Panc1 (cell line): ENCODE measurements around the gene MTARC2. TPM values are rescaled to one million over a fixed set of nuclear protein-coding genes. Genes with fewer than 3 reads are reported as not detected.

Experiments used
- ATAC-seq: fragments of 200-7000 bp; cut with Tn5 transposase; 2 replicates; pipeline ENCODE4 v1.9.1; 2020; ENCODE audit warnings: mild to moderate bottlenecking, moderate library complexity
- BruUV-seq: library from RNA; stranded (reverse); fragments of 400-500 nt; replicated peaks from 2 replicates; lab custom pipeline; 2021; lab: Mats Ljungman, UMichigan
- CTCF ChIA-PET: fragments of 300-600 bp; sonication (Branson Sonifier 250); formaldehyde crosslinking; loops from one replicate; lab custom pipeline; 2022; ENCODE audit warnings: antibody characterized with exemption; lab: Charles Lee
- POLR2A ChIA-PET: fragments of 300-600 bp; sonication (Branson Sonifier 250); formaldehyde crosslinking; loops from one replicate; lab custom pipeline; 2022; ENCODE audit warnings: antibody characterized with exemption; lab: Charles Lee
- DNase-seq: peaks from one replicate; pipeline ENCODE4 v3.0.0-alpha.2; 2010; ENCODE audit warnings: low read depth, low spot score
- H3K27ac ChIP-seq: 2 replicates; pipeline ENCODE4 v1.5.1; 2011; ENCODE audit warnings: mild to moderate bottlenecking, low read length, inconsistent platforms
- H3K27me3 ChIP-seq: fragments of 200-500 bp; sonication (Bioruptor generic); 2 replicates; pipeline ENCODE4 v1.6.0; 2014; ENCODE audit warnings: low read length, inconsistent platforms; ENCODE audit not compliant: control insufficient read depth, insufficient read depth
- H3K36me3 ChIP-seq: fragments of 200-500 bp; sonication (Bioruptor generic); 2 replicates; pipeline ENCODE4 v1.5.1; 2014; ENCODE audit warnings: inconsistent platforms, mild to moderate bottlenecking, low read length, moderate library complexity; ENCODE audit not compliant: control insufficient read depth, insufficient read depth
- H3K4me1 ChIP-seq: 2 replicates; pipeline ENCODE4 v1.5.1; 2011; ENCODE audit warnings: inconsistent platforms, mild to moderate bottlenecking, low read length, moderate library complexity; ENCODE audit not compliant: control insufficient read depth, insufficient read depth
- H3K4me3 ChIP-seq, 2 experiments: 2 replicates each; pipeline ENCODE4 v1.5.1; 2011 to 2012; ENCODE audit warnings: low read depth in 2 of 2, low read length in 2 of 2, mild to moderate bottlenecking in 2 of 2, inconsistent platforms in 1 of 2, moderate library complexity in 1 of 2
- H3K9me3 ChIP-seq: fragments of 200-500 bp; sonication (Bioruptor generic); 2 replicates; pipeline ENCODE4 v1.5.1; 2014; ENCODE audit warnings: low read depth, mild to moderate bottlenecking, inconsistent platforms, low read length, moderate library complexity; ENCODE audit not compliant: control insufficient read depth, insufficient read depth
- CTCF ChIP-seq: fragments of 450-650 bp; IDR thresholded peaks from 2 replicates; pipeline ENCODE4 v1.5.1; 2017; ENCODE audit warnings: mild to moderate bottlenecking
- POLR2AphosphoS5 ChIP-seq: IDR thresholded peaks from 2 replicates; pipeline ENCODE4 v1.6.1; 2012; ENCODE audit warnings: mild to moderate bottlenecking, low read depth, low read length, moderate library complexity
- REST ChIP-seq, 2 experiments: IDR thresholded peaks; 2 replicates each; pipeline ENCODE4 v1.6.1; 2011 to 2012; ENCODE audit warnings: low read depth in 2 of 2, control low read depth in 1 of 2, low read length in 1 of 2, mild to moderate bottlenecking in 1 of 2, moderate library complexity in 1 of 2; ENCODE audit not compliant: insufficient read depth in 1 of 2
- SIN3A ChIP-seq: IDR thresholded peaks from 2 replicates; pipeline ENCODE4 v1.6.1; 2012; ENCODE audit warnings: low read depth, mild to moderate bottlenecking, low read length, moderate library complexity, borderline replicate concordance; ENCODE audit not compliant: insufficient read depth
- TCF7L2 ChIP-seq: IDR thresholded peaks from 2 replicates; pipeline ENCODE4 v1.6.1; 2011; ENCODE audit warnings: mild to moderate bottlenecking, low read depth, low read length, inconsistent platforms
- in situ Hi-C: cut with HindIII; loops from 2 replicates; pipeline ENCODE4 v1.10.0; 2016; ENCODE audit warnings: low sequenced_read_pairs, low pct_unique_long_range_greater_than_20kb
- intact Hi-C: fragments of 100-400 bp; cut with micrococcal nuclease; formaldehyde crosslinking; loops from one replicate; pipeline ENCODE4 v1.10.0; 2022; ENCODE audit not compliant: unreplicated experiment
- total RNA-seq: library from RNA; stranded (reverse); gene quantifications from one replicate; pipeline ENCODE4 v1.2.1, GENCODE V29; 2021; ENCODE audit not compliant: unreplicated experiment

The MTARC2 gene
- total RNA-seq, 1 experiment from 2014 or later = 10.1 TPM

DNA sequence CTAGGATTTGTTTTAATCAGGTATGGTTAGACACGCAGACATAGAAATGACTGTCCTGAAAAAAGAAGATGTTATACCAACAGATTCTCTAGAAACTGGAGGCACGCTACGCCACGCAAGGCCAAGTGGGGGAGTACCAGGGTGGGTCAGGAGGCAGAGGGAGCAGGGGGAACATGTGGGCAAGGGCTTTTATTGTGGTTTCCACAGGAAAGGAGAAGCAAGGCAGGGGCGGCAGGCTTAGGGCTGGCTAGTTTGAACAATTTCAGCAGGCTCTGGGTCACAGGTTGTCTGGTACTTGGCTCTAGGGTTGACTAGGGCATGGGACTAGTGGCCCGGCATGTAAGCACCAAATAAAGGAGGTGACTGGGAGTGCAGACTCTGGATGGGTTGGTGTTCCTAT lies 7.2 kb downstream of the MTARC2 start:
- Histone ChIP-seq H3K4me3 (no peak overlapping the region), H3K9me3 (no peaks in the 10 kb centered on the region), H3K27ac (no peak overlapping the region), H3K27me3 (no peaks in the 10 kb centered on the region), H3K4me1 (no peaks in the 10 kb centered on the region), H3K36me3 (no peaks in the 10 kb centered on the region)
- in situ Hi-C loops (no loop called here), intact Hi-C loops (no loop called here)
- ChIA-PET POLR2A (no interaction called here), CTCF (no interaction called here)
- ATAC-seq (no peak), DNase-seq (no peak)
- BruUV-seq = no TSS peak
- no peak for TF ChIP-seq POLR2AphosphoS5
- TF ChIP-seq CTCF = no peak
- TF ChIP-seq REST (IDR thresholded peaks at IDR 0.05; ENCODE audit: insufficient read depth in 1 of 2, low read depth in 2 of 2, low read length in 1 of 2) = no peak
- TF ChIP-seq SIN3A = no peak
- TF ChIP-seq TCF7L2 = no peak

DNA sequence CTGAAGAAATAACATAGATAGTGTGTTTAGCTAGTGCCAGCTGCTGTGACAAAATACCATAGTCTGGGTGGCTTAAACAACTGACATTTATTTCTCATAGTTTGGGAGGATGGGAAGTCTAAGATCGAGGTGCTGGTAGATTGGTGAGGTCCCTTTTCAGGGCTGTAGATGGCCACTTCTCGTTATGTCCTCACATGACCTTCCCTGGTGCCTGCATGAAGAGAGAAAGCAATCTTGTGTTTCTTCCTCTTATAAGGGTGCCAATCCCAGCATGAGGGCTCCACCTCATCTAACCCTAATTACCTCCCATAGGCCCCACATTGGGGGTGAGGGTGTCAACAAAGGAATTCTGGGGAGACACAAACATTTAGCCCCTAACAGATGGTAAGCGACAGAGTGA lies 9.3 kb downstream of the MTARC2 start:
- CTCF ChIA-PET = no interaction called here
- H3K36me3 ChIP-seq = no peaks in the 10 kb centered on the region
- no TSS peak for BruUV-seq
- no peak overlapping the region for H3K4me3 ChIP-seq
- H3K27ac ChIP-seq = no peak overlapping the region
- in situ Hi-C loops (no loop called here), intact Hi-C loops (no loop called here)
- ATAC-seq = no peak
- no peaks in the 10 kb centered on the region for H3K4me1 ChIP-seq
- H3K27me3 ChIP-seq = no peaks in the 10 kb centered on the region
- H3K9me3 ChIP-seq = no peaks in the 10 kb centered on the region
- POLR2A ChIA-PET = no interaction called here
- no peak for DNase-seq
- TF ChIP-seq CTCF (no peak), POLR2AphosphoS5 (no peak), TCF7L2 (no peak), SIN3A (no peak), REST (IDR thresholded peaks at IDR 0.05; ENCODE audit: insufficient read depth in 1 of 2, low read depth in 2 of 2, low read length in 1 of 2) (no peak)
